Nephron (organoid): ENCODE results near the gene ASTN2.

Experiments
- H3K27ac Mint-ChIP-seq, 3 experiments: 2 replicates each; pipeline ENCODE4 v1.8.0; 2020; ENCODE audit warnings: mixed read lengths in 3 of 3, mild to moderate bottlenecking in 2 of 3, moderate library complexity in 1 of 3
- H3K27me3 Mint-ChIP-seq: 2 replicates; pipeline ENCODE4 v1.8.0; 2021; ENCODE audit warnings: low read depth, mild to moderate bottlenecking, moderate library complexity, mixed read lengths
- H3K36me3 Mint-ChIP-seq: 2 replicates; pipeline ENCODE4 v1.8.0; 2020; ENCODE audit warnings: low read depth, mixed read lengths
- H3K4me1 Mint-ChIP-seq: 2 replicates; pipeline ENCODE4 v1.8.0; 2020; ENCODE audit warnings: mixed read lengths
- H3K4me3 Mint-ChIP-seq, 3 experiments: 2 replicates each; pipeline ENCODE4 v1.8.0; 2020; ENCODE audit warnings: mild to moderate bottlenecking in 3 of 3, mixed read lengths in 3 of 3, moderate library complexity in 2 of 3
- H3K9me3 Mint-ChIP-seq: 2 replicates; pipeline ENCODE4 v1.8.0; 2020; ENCODE audit warnings: mixed read lengths
- TF ChIP-seq, protein P1 (sequence below), 3 experiments: fragments of 200-600 bp; sonication (generic); IDR thresholded peaks; one replicate each; pipeline ENCODE4 v1.5.0; 2021; ENCODE audit warnings: antibody characterized with exemption in 3 of 3; ENCODE audit not compliant: unreplicated experiment in 3 of 3

ASTN2 gene

DNA sequence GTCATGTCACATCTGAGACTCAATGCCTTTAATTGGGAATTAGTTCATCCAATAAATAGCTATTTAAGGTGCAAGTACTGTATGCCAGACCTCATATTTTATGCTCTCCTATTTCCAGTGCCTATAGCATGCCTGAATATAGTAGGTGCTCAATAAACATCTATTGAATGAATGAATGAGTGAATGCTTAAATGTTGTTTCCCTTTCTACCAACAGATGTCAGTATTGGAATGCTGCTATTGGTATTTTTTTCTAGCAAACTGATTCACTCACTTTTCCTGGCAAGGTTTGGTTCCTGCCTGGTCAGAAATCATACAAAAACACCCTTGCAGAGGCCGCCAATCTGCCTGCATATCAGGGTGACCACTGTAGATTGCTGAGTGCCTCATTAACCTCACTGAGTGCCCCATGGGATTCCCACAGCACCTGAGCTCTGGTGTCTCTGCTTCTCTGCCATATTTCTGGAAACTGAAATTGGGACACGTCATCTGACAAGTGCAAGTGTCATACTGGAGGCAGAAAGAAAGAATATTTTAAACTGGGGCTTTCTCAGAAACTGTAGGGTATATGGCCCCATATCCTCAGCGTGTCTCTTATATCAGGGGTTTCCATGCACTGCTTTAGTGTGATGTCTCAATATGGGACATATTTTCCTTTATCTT lies 368.1 kb downstream of the ASTN2 start:
- Mint-ChIP-seq H3K4me3 (no peak overlapping the region), H3K36me3 (no peaks in the 10 kb centered on the region), H3K9me3 (no peaks in the 10 kb centered on the region), H3K27ac (no peak overlapping the region), H3K27me3 (peaks cover 5% of the 10 kb centered on the region), H3K4me1 (no peaks in the 10 kb centered on the region)
- TF ChIP-seq, protein P1, sequence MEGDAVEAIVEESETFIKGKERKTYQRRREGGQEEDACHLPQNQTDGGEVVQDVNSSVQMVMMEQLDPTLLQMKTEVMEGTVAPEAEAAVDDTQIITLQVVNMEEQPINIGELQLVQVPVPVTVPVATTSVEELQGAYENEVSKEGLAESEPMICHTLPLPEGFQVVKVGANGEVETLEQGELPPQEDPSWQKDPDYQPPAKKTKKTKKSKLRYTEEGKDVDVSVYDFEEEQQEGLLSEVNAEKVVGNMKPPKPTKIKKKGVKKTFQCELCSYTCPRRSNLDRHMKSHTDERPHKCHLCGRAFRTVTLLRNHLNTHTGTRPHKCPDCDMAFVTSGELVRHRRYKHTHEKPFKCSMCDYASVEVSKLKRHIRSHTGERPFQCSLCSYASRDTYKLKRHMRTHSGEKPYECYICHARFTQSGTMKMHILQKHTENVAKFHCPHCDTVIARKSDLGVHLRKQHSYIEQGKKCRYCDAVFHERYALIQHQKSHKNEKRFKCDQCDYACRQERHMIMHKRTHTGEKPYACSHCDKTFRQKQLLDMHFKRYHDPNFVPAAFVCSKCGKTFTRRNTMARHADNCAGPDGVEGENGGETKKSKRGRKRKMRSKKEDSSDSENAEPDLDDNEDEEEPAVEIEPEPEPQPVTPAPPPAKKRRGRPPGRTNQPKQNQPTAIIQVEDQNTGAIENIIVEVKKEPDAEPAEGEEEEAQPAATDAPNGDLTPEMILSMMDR (IDR thresholded peaks at IDR 0.05; ENCODE audit: unreplicated experiment in 3 of 3), result no peak

DNA sequence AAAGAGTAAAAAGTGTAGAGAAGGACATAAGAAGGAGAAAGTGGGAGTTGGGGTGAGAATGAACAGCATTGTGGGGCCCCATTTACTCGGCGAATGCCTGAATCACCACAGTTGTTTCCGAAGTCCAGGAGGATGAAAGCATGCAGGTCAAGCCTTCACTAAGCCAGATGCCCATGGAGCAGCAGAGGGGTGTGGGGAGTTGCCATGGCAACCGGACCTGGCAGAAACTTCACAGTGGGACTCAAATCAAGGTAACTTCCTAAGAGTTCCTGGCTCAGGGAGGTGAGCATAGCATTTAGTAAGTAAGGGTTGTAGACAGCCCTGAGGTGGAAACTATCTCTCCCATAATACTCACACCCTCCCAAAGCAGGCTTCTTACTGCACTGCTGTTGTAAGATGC lies 370.6 kb downstream of the ASTN2 start:
- Mint-ChIP-seq H3K27ac (no peak overlapping the region), H3K4me1 (no peaks in the 10 kb centered on the region), H3K36me3 (no peaks in the 10 kb centered on the region), H3K9me3 (no peaks in the 10 kb centered on the region), H3K4me3 (no peak overlapping the region), H3K27me3 (peaks cover 5% of the 10 kb centered on the region)
- TF ChIP-seq, protein P1 (IDR thresholded peaks at IDR 0.05; ENCODE audit: unreplicated experiment in 3 of 3), result no peak

DNA sequence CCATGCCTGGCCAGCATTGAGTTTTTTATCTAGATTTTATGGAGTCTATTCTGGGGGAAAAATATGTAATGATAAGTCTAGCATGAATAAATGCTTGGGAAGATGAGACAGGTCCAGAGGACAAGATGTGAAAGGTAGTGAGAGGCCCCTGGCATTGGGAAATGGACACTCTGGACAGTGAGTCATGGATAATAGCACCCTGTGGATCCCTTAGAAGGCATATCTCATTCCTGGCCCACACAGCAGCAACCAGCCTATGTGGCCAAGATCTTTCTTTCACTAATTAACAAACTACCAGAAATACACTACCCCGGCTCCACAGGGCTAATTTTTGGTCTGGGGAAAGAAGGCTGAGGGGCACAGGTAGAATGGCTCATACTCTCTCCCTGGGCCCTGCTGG lies 371.7 kb downstream of the ASTN2 start:
- peaks cover 5% of the 10 kb centered on the region for H3K27me3 Mint-ChIP-seq
- H3K4me1 Mint-ChIP-seq, result no peaks in the 10 kb centered on the region
- TF ChIP-seq, protein P1 (IDR thresholded peaks at IDR 0.05; ENCODE audit: unreplicated experiment in 3 of 3), result no peak
- H3K36me3 Mint-ChIP-seq, result no peaks in the 10 kb centered on the region
- H3K4me3 Mint-ChIP-seq, result no peak overlapping the region
- no peak overlapping the region for H3K27ac Mint-ChIP-seq
- no peaks in the 10 kb centered on the region for H3K9me3 Mint-ChIP-seq

DNA sequence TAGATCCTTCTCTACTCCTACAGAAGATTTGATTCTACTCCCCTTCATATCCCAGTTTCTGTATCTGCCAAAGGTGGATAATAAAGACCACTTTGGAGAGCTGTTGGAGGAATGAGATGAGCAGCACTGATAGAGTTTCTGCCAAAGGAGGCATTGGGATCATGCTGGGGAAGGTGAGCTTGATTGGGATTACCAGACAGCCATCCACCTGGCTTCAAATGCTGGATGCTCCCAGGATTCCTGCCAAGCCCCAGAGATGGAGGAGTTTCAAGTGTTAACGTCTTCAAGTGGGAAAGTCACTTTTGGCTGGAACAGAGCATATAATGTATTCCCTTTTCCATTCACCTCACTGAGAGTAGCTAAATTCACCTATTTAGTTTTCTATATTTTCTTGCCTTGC lies 379.3 kb downstream of the ASTN2 start:
- Mint-ChIP-seq H3K9me3 (no peaks in the 10 kb centered on the region), H3K36me3 (no peaks in the 10 kb centered on the region), H3K27ac (no peak overlapping the region), H3K4me1 (no peaks in the 10 kb centered on the region), H3K4me3 (no peak overlapping the region), H3K27me3 (peaks cover 9% of the 10 kb centered on the region)
- TF ChIP-seq, protein P1 (IDR thresholded peaks at IDR 0.05; ENCODE audit: unreplicated experiment in 3 of 3), result no peak

DNA sequence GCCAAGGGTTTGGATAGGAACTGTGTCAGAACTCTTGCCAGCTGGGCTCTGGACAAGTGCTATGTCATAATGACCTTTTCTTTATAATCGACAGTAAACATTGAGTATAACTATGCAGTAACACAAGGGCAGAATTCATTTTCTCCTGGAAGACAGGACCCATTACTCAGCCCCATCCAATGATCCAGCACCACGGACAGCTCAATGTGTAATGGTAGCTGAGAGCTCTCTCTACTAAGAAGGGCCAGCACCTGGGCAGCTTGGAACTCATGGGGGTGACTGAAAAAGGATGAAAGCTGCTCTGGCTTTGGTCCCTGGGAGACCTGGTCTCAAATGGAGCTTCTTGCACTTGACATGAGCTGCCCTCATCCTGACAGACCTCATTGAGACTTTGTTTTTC lies 380.0 kb downstream of the ASTN2 start:
- Mint-ChIP-seq H3K4me1 (no peaks in the 10 kb centered on the region), H3K27ac (no peak overlapping the region), H3K9me3 (no peaks in the 10 kb centered on the region), H3K27me3 (peaks cover 9% of the 10 kb centered on the region), H3K36me3 (no peaks in the 10 kb centered on the region), H3K4me3 (no peak overlapping the region)
- TF ChIP-seq, protein P1 (IDR thresholded peaks at IDR 0.05; ENCODE audit: unreplicated experiment in 3 of 3), result no peak

DNA sequence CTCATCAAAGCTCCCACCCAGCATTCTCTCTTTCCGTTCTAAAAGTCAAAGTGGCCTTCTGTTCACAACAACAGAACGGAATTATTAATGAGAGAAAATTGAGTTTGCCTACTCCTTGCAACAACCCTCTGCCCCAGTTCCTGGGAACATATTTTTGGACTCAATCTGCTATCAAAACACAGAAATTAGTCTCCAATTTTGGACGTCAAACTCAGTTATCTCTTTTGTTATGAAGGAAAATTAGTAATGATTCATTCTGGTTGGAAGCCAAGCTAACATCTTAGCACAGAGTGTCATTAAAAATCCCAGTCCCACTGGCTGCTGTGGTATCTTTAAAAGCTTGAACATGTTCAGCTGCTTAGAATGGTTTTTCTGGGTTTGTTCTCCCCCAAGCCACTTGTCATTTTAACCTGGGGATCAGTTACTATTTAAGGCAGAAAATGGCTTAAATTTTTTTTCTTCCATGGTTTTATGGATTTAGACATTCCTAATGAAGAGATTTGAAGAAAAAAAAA lies 384.5 kb downstream of the ASTN2 start:
- no peak overlapping the region for H3K4me3 Mint-ChIP-seq
- TF ChIP-seq, protein P1 (IDR thresholded peaks at IDR 0.05; ENCODE audit: unreplicated experiment in 3 of 3), result no peak
- peaks cover 15% of the 10 kb centered on the region for H3K27me3 Mint-ChIP-seq
- no peaks in the 10 kb centered on the region for H3K9me3 Mint-ChIP-seq
- H3K36me3 Mint-ChIP-seq, result no peaks in the 10 kb centered on the region
- H3K4me1 Mint-ChIP-seq, result peaks cover 17% of the 10 kb centered on the region
- no peak overlapping the region for H3K27ac Mint-ChIP-seq
